HL-60 (cell line): ENCODE results near the gene WWOX.

Experiments used
- DNase-seq, 2 experiments: peaks; one replicate each; pipeline ENCODE4 v3.0.0-alpha.2; 2010 to 2020; ENCODE audit warnings: low read depth in 1 of 2, low spot score in 1 of 2
- H3K27ac ChIP-seq: fragments of 250-450 bp; sonication (Bioruptor Pico); replicated peaks from 2 replicates; pipeline ENCODE4 v1.5.1; 2020; ENCODE audit warnings: mild to moderate bottlenecking, moderate library complexity
- H3K27me3 ChIP-seq: fragments of 250-450 bp; sonication (Bioruptor Pico); 2 replicates; pipeline ENCODE4 v1.5.1; 2021; ENCODE audit warnings: mild to moderate bottlenecking, moderate library complexity; ENCODE audit not compliant: insufficient read depth, poor library complexity, severe bottlenecking
- H3K4me3 ChIP-seq: replicated peaks from 2 replicates; pipeline ENCODE4 v1.5.1; 2011; ENCODE audit warnings: mild to moderate bottlenecking, control low read depth, low read length; ENCODE audit not compliant: insufficient read depth
- GABPA ChIP-seq: IDR thresholded peaks from 2 replicates; pipeline ENCODE4 v1.6.1; 2012; ENCODE audit warnings: low read depth
- POLR2AphosphoS5 ChIP-seq: IDR thresholded peaks from 2 replicates; pipeline ENCODE4 v1.6.1; 2012; ENCODE audit warnings: low read depth
- SPI1 ChIP-seq: IDR thresholded peaks from 2 replicates; pipeline ENCODE4 v1.6.1; 2012; ENCODE audit warnings: low read depth, mild to moderate bottlenecking, borderline replicate concordance
- TF ChIP-seq, protein P1 (sequence below): IDR thresholded peaks from one replicate; pipeline ENCODE4 v1.5.1; 2011; ENCODE audit warnings: low read length, control low read depth, inconsistent platforms; ENCODE audit not compliant: insufficient read depth
- TF ChIP-seq, protein P2 (sequence below): IDR thresholded peaks from 2 replicates; pipeline ENCODE4 v1.6.1; 2012; ENCODE audit warnings: low read depth; ENCODE audit not compliant: insufficient replicate concordance

The WWOX gene

DNA sequence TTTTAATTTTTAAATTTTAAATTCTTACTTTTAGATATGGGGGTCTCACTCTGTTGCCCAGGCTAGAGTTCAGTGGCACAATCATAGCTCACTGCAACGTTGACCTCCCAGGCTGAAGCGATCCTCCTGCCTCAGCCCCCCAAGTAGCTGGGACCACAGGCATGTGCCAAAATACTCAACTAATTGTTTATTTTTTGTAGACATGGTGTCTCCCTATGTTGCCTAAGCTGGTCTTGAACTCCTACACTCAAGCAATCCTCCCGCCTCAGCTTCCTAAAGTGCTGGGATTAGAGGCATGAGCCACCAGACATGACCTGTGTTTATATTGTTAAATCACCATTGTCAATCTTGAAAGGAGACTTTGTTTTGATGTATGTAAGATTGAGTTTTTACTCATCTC, 332.2 kb downstream of the WWOX start:
- no peak for DNase-seq
- TF ChIP-seq, protein P1, sequence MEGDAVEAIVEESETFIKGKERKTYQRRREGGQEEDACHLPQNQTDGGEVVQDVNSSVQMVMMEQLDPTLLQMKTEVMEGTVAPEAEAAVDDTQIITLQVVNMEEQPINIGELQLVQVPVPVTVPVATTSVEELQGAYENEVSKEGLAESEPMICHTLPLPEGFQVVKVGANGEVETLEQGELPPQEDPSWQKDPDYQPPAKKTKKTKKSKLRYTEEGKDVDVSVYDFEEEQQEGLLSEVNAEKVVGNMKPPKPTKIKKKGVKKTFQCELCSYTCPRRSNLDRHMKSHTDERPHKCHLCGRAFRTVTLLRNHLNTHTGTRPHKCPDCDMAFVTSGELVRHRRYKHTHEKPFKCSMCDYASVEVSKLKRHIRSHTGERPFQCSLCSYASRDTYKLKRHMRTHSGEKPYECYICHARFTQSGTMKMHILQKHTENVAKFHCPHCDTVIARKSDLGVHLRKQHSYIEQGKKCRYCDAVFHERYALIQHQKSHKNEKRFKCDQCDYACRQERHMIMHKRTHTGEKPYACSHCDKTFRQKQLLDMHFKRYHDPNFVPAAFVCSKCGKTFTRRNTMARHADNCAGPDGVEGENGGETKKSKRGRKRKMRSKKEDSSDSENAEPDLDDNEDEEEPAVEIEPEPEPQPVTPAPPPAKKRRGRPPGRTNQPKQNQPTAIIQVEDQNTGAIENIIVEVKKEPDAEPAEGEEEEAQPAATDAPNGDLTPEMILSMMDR, result no peak
- TF ChIP-seq SPI1 (no peak), POLR2AphosphoS5 (no peak), GABPA (no peak)
- TF ChIP-seq, protein P2, sequence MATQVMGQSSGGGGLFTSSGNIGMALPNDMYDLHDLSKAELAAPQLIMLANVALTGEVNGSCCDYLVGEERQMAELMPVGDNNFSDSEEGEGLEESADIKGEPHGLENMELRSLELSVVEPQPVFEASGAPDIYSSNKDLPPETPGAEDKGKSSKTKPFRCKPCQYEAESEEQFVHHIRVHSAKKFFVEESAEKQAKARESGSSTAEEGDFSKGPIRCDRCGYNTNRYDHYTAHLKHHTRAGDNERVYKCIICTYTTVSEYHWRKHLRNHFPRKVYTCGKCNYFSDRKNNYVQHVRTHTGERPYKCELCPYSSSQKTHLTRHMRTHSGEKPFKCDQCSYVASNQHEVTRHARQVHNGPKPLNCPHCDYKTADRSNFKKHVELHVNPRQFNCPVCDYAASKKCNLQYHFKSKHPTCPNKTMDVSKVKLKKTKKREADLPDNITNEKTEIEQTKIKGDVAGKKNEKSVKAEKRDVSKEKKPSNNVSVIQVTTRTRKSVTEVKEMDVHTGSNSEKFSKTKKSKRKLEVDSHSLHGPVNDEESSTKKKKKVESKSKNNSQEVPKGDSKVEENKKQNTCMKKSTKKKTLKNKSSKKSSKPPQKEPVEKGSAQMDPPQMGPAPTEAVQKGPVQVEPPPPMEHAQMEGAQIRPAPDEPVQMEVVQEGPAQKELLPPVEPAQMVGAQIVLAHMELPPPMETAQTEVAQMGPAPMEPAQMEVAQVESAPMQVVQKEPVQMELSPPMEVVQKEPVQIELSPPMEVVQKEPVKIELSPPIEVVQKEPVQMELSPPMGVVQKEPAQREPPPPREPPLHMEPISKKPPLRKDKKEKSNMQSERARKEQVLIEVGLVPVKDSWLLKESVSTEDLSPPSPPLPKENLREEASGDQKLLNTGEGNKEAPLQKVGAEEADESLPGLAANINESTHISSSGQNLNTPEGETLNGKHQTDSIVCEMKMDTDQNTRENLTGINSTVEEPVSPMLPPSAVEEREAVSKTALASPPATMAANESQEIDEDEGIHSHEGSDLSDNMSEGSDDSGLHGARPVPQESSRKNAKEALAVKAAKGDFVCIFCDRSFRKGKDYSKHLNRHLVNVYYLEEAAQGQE, result no peak
- Histone ChIP-seq H3K27me3 (no peaks in the 10 kb centered on the region), H3K4me3 (no peak overlapping the region), H3K27ac (no peak overlapping the region)

DNA sequence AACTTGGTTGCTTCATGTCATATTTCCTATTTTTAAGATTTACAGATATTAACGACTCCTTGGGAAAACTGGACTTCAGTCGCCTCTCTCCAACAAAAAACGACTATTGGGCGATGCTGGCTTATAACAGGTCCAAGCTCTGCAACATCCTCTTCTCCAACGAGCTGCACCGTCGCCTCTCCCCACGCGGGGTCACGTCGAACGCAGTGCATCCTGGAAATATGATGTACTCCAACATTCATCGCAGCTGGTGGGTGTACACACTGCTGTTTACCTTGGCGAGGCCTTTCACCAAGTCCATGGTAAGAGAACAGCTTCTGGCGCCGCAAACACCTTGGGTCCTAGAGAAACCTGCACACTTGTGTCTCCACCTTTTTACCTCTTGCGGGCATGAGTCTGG, 333.0 kb downstream of the WWOX start:
- no peak overlapping the region for H3K27ac ChIP-seq

DNA sequence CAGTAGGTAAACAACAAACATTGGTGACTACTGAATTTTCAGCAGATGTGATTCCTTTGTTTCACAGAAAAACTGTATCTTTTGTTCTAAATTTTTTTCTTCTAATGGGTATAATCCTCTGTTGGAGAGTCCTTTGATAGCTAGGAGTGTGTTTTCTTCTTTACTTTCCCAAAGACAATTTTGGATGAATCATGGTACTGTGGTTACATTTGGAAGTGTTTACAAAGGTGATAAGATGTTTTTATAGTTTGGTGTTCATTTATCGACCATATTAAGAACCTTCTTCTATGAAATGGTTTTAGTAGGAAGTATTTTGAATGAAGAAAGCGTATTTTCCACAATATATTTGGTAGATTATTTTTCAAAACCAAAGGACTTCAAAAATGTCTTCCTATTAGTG, 333.7 kb downstream of the WWOX start:
- Histone ChIP-seq H3K27ac (no peak overlapping the region), H3K4me3 (no peak overlapping the region), H3K27me3 (no peaks in the 10 kb centered on the region)
- no peak for DNase-seq
- TF ChIP-seq POLR2AphosphoS5, result no peak
- TF ChIP-seq, protein P1, result no peak
- TF ChIP-seq, protein P2, result no peak
- no peak for TF ChIP-seq SPI1
- TF ChIP-seq GABPA, result no peak

More for the DNA sequence above, 333.0 kb downstream of the WWOX start:
- H3K4me3 ChIP-seq, result no peak overlapping the region
- H3K27me3 ChIP-seq, result no peaks in the 10 kb centered on the region
- no peak for DNase-seq
- TF ChIP-seq, protein P2, result no peak
- no peak for TF ChIP-seq POLR2AphosphoS5
- no peak for TF ChIP-seq SPI1
- no peak for TF ChIP-seq GABPA
- TF ChIP-seq, protein P1, result no peak
